ENCODE results near the gene ULK2.
"Not testable (repeated sequence)": the region's sequence is repeated elsewhere in the genome, so short reads cannot be mapped to it uniquely, and the experiment has no call there.

The ULK2 gene

GRCh38 chr17:19769946-19770652 is 97.6 kb downstream of the ULK2 start:
- in situ Hi-C loops (cut with HindIII; ENCODE audit: low sequenced_read_pairs), result no loop called here

- in situ Hi-C loops (cut with HindIII; ENCODE audit: low sequenced_read_pairs), result no loop called here
Observed at GRCh38 chr17:19768046-19768782, 99.5 kb downstream of the ULK2 start.

DNA sequence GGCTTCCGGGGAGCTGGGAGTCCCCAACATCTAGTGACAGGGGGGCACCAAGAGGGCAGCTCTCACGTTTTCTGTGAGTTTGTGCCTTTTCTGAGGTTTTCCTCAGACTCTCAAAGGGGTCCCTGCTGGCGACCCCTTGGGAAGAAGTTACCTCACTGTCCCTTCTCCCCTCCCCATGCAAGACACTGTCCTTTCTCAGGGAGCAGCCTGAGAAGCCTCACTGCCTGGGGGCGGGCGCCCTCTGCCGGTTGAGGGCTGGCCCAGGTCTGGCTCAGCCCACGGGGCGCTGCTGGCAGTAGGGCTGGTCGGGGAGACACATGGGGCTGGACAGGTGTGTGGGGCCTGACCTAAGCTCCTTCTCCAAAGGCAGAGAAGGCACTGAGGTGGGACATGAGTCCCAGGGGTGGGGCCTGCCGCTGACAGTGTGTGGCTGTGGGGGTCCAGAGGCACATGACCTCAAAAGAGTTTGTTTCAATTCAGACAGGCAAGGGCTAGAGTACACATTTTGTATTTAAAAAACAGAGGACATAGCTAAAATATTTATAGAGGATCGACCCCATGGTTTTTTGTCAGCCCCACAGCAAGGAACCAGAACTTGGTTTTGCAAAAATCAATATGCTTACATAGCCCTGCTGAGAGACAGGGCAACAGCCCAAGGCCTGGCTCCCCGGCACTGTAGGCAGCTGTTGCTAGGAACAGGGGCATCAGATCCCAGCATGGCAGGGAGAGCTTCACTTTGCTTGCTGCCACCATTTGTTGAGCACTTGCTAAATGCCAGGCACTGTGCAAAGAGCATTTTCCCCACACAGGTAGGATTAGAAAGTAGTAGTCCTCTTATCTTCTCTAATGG is 101.1 kb downstream of the ULK2 start:
- in situ Hi-C loops (cut with HindIII; ENCODE audit: low sequenced_read_pairs), result no loop called here

GRCh38 chr17:19766016-19766415 is 101.7 kb downstream of the ULK2 start:
- in situ Hi-C loops (cut with HindIII; ENCODE audit: low sequenced_read_pairs), result no loop called here

- in situ Hi-C loops (cut with HindIII; ENCODE audit: low sequenced_read_pairs), result not testable (repeated sequence)
Observed at GRCh38 chr17:19763991-19764390, 103.7 kb downstream of the ULK2 start.

DNA sequence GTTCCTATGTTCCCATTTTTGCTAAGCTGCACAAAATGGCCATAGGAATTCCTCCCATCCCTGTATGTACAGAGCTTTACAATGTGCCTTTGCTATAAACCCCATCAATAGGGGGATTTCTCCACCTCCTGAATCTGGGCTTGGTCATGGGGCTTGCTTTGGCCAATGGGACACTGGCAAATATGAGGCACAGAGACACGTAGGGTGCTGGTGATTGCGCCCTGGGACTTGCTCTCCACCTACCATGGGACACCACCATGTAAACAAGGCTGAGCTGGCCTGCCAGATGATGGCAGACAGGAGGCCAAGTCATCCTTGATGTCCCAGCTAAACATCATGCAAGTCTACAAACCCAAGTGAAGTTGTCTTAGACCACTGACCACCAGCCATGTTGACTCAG is 104.3 kb downstream of the ULK2 start:
- in situ Hi-C loops (cut with HindIII; ENCODE audit: low sequenced_read_pairs), result no loop called here

- in situ Hi-C loops (cut with HindIII; ENCODE audit: low sequenced_read_pairs), result no loop called here
Observed at GRCh38 chr17:19762515-19762961, 105.2 kb downstream of the ULK2 start.

- in situ Hi-C loops (cut with HindIII; ENCODE audit: low sequenced_read_pairs), result no loop called here
Observed at GRCh38 chr17:19760746-19761145, 107.0 kb downstream of the ULK2 start.

DNA sequence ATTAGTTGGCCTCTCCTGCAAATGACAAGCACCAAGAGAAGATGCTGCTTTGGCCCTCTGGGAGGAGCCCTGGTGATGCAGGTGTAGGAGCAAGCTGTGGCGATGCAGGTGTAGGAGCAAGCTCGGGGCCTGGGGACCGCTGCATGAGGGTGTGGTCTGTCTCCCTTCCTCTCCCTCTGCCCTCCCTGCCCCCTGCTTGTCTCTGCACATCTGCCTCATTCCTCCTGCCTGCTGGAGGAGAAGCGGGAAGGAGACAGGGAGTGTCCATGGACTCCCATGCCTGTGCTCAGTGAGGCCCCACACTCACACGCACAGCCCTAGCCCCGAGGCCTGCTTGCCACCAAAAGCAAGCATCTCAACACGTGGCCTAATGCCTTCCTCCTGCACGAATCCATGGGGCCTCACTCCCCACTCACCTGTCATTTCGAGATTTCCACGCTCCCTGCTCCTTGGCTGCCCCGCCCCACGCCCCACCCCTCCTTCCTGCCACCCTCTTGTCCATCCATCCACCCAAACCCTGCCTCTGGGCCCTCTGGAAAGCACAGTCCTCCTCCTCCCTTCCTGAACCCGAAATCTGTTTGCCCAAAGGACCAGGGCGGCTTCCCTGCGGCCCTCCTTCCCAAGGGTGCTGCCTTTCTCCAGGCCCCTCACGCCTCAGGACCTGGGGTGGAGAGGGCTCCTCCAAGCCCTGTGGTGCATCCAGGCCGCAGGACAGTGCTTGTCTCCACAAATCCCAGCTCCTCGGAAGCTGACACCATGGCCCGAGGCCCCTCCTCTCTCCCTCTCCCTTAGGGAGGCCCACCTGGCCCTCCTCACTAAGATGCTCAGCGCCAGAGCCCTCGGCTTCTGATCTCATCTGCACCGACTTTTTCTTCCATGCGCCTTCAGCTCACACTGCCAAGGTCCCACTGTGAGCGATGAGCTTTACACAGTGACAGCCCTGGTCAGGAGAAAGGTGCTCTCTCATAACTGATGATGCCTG is 107.9 kb downstream of the ULK2 start:
- in situ Hi-C loops (cut with HindIII; ENCODE audit: low sequenced_read_pairs), result no loop called here

GRCh38 chr17:19757536-19758180 is 110.1 kb downstream of the ULK2 start:
- in situ Hi-C loops (cut with HindIII; ENCODE audit: low sequenced_read_pairs), result no loop called here

- in situ Hi-C loops (cut with HindIII; ENCODE audit: low sequenced_read_pairs), result no loop called here
Observed at GRCh38 chr17:19756546-19756945, 111.2 kb downstream of the ULK2 start.

- in situ Hi-C loops (cut with HindIII; ENCODE audit: low sequenced_read_pairs), result no loop called here
Observed at GRCh38 chr17:19755821-19756510, 111.8 kb downstream of the ULK2 start.

DNA sequence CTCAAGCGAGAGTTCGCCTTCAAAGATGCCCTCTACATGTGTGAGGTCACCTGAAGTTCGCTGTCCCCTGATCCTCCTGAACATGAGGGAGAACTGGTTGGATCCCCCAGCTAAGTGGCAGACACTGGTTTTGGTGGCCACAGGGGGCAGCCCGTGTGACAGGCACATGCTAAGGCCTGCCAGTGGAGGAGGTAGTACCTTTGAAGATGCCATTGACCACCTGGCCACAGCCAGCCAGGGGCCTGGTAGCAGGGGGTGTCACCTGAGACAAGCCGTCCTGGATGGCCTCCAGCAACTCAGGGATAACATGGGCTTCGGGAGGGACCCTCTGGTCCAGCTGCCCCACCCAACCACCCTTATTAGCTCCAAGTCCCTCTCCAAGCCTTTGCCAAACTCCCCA is 112.3 kb downstream of the ULK2 start:
- in situ Hi-C loops (cut with HindIII; ENCODE audit: low sequenced_read_pairs), result no loop called here

GRCh38 chr17:19753661-19754463 is 113.9 kb downstream of the ULK2 start:
- in situ Hi-C loops (cut with HindIII; ENCODE audit: low sequenced_read_pairs), result no loop called here

- in situ Hi-C loops (cut with HindIII; ENCODE audit: low sequenced_read_pairs), result no loop called here
Observed at GRCh38 chr17:19753051-19753509, 114.7 kb downstream of the ULK2 start.

GRCh38 chr17:19752216-19753050 is 115.3 kb downstream of the ULK2 start:
- in situ Hi-C loops (cut with HindIII; ENCODE audit: low sequenced_read_pairs), result no loop called here

DNA sequence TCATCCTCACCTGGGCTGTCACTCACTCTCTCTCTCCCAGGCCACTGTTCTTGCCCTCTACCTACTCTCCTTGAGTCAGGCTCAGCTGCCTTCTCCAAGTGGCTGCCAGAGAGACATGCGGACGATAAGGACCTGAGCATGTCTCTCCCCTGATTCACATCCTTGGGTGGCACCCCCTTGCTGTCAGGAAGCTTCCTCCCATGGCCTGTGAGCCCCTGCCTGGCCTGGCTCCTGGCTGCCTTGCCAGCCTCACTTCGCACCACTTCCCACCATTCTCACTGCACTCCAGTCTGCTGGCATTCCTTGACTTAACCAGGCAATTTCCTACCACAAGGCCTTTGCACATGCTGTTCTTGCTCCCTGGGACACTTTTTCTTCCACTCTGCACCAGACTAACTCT is 116.9 kb downstream of the ULK2 start:
- in situ Hi-C loops (cut with HindIII; ENCODE audit: low sequenced_read_pairs), result no loop called here

Data from DLD1 (cell line).